IMR-90 (cell line): ENCODE measurements around the gene OSBPL2. TPM values are rescaled to one million over a fixed set of nuclear protein-coding genes. Genes with fewer than 3 reads are reported as not detected.

Source experiments
- ATAC-seq: fragments of 200-7000 bp; cut with Tn5 transposase; 2 replicates; pipeline ENCODE4 v1.9.1; 2020; ENCODE audit warnings: low read depth, mild to moderate bottlenecking, moderate library complexity
- BruUV-seq: library from RNA; stranded (reverse); fragments of 400-500 nt; replicated peaks from 2 replicates; lab custom pipeline; 2021; lab: Mats Ljungman, UMichigan
- CTCF ChIA-PET: fragments of 300-600 bp; formaldehyde crosslinking; extraction: SDS; loops from one replicate; lab custom pipeline; 2021; ENCODE audit warnings: antibody characterized with exemption; lab: Yijun Ruan, JAX
- POLR2A ChIA-PET: fragments of 300-600 bp; sonication (Branson Sonifier 250); formaldehyde crosslinking; loops from one replicate; lab custom pipeline; 2022; ENCODE audit warnings: antibody characterized with exemption; ENCODE audit not compliant: unreplicated experiment; lab: Charles Lee
- DNase-seq: peaks from one replicate; pipeline ENCODE4 v3.0.0; 2013
- H2AFZ ChIP-seq: replicated peaks from 2 replicates; pipeline ENCODE3; 2013; ENCODE audit warnings: low read length, mild to moderate bottlenecking; ENCODE audit not compliant: poor library complexity
- H2AK5ac ChIP-seq: 2 replicates; pipeline ENCODE4 v1.6.1; 2013; ENCODE audit warnings: low read depth, low read length, inconsistent platforms
- H2AK9ac ChIP-seq: replicated peaks from 2 replicates; pipeline ENCODE3; 2013; ENCODE audit warnings: mild to moderate bottlenecking, low read depth, low read length, moderate library complexity; ENCODE audit not compliant: poor library complexity
- H2BK120ac ChIP-seq: 2 replicates; pipeline ENCODE4 v1.6.1; 2013; ENCODE audit warnings: low read depth, low read length, inconsistent platforms
- H2BK15ac ChIP-seq: 3 replicates; pipeline ENCODE4 v1.6.1; 2013; ENCODE audit warnings: low read depth, low read length, inconsistent platforms
- H2BK20ac ChIP-seq: 2 replicates; pipeline ENCODE4 v1.6.1; 2013; ENCODE audit warnings: low read depth, mild to moderate bottlenecking, inconsistent platforms, low read length, moderate library complexity
- H2BK5ac ChIP-seq: 2 replicates; pipeline ENCODE4 v1.6.1; 2013; ENCODE audit warnings: mild to moderate bottlenecking, low read depth, low read length, inconsistent platforms; ENCODE audit not compliant: poor library complexity, severe bottlenecking
- H3K14ac ChIP-seq: replicated peaks from 2 replicates; pipeline ENCODE4 v1.6.1; 2013; ENCODE audit warnings: low read depth, low read length, inconsistent platforms
- H3K18ac ChIP-seq: 2 replicates; pipeline ENCODE4 v1.6.1; 2013; ENCODE audit warnings: low read depth, low read length, control low read depth
- H3K23ac ChIP-seq: 2 replicates; pipeline ENCODE4 v1.6.1; 2013; ENCODE audit warnings: low read depth, low read length, inconsistent platforms
- H3K27ac ChIP-seq: 2 replicates; pipeline ENCODE4 v1.5.1; 2013; ENCODE audit warnings: mild to moderate bottlenecking, control low read depth, low read length; ENCODE audit not compliant: insufficient read depth
- H3K27me3 ChIP-seq: 2 replicates; pipeline ENCODE4 v1.6.1; 2013; ENCODE audit warnings: low read length; ENCODE audit not compliant: control insufficient read depth, insufficient read depth
- H3K36me3 ChIP-seq: 2 replicates; pipeline ENCODE4 v1.6.1; 2013; ENCODE audit warnings: low read length, mixed read lengths; ENCODE audit not compliant: control insufficient read depth, insufficient read depth
- H3K4ac ChIP-seq: 2 replicates; pipeline ENCODE4 v1.6.1; 2013; ENCODE audit warnings: low read depth, low read length, inconsistent platforms
- H3K4me1 ChIP-seq: 2 replicates; pipeline ENCODE4 v1.6.1; 2013; ENCODE audit warnings: low read length, mixed read lengths; ENCODE audit not compliant: control insufficient read depth, insufficient read depth
- H3K4me2 ChIP-seq: 2 replicates; pipeline ENCODE4 v1.6.1; 2013; ENCODE audit warnings: low read depth, mild to moderate bottlenecking, control low read depth, low read length, moderate library complexity
- H3K4me3 ChIP-seq: 2 replicates; pipeline ENCODE4 v1.5.1; 2013; ENCODE audit warnings: low read depth, mild to moderate bottlenecking, control low read depth, low read length, moderate library complexity; ENCODE audit not compliant: insufficient read depth
- H3K56ac ChIP-seq: 2 replicates; pipeline ENCODE4 v1.6.1; 2013; ENCODE audit warnings: low read length, inconsistent platforms; ENCODE audit not compliant: insufficient read depth; ENCODE audit errors: extremely low read depth
- H3K79me1 ChIP-seq, 2 experiments: 2 replicates each; pipeline ENCODE4 v1.6.1; 2013; ENCODE audit warnings: low read length in 2 of 2, inconsistent platforms in 1 of 2, low read depth in 1 of 2
- H3K9ac ChIP-seq: 2 replicates; pipeline ENCODE4 v1.6.1; 2013; ENCODE audit warnings: low read depth, low read length, control low read depth
- H3K9me1 ChIP-seq: 2 replicates; pipeline ENCODE4 v1.6.1; 2013; ENCODE audit warnings: low read length, inconsistent platforms; ENCODE audit not compliant: insufficient read depth
- H3K9me3 ChIP-seq: 2 replicates; pipeline ENCODE4 v1.6.1; 2013; ENCODE audit warnings: low read length; ENCODE audit not compliant: control insufficient read depth, insufficient read depth
- H4K20me1 ChIP-seq: 2 replicates; pipeline ENCODE4 v1.6.1; 2013; ENCODE audit warnings: low read length, inconsistent platforms; ENCODE audit not compliant: insufficient read depth
- H4K5ac ChIP-seq: 2 replicates; pipeline ENCODE4 v1.6.1; 2013; ENCODE audit warnings: mild to moderate bottlenecking, low read depth, low read length, control low read depth
- H4K8ac ChIP-seq, 2 experiments: 2 replicates each; pipeline ENCODE4 v1.6.1; 2013; ENCODE audit warnings: low read depth in 2 of 2, low read length in 2 of 2, control low read depth in 1 of 2, inconsistent platforms in 1 of 2
- H4K91ac ChIP-seq: 2 replicates; pipeline ENCODE4 v1.6.1; 2013; ENCODE audit warnings: low read depth, low read length, inconsistent platforms; ENCODE audit not compliant: insufficient read depth
- MAZ ChIP-seq: IDR thresholded peaks from 2 replicates; pipeline ENCODE4 v1.6.1; 2012; ENCODE audit warnings: low read depth, mild to moderate bottlenecking, low read length, improper control_type of control experiment, moderate library complexity, borderline replicate concordance
- MXI1 ChIP-seq: IDR thresholded peaks from 2 replicates; pipeline ENCODE4 v1.6.1; 2012; ENCODE audit warnings: low read depth, mild to moderate bottlenecking, low read length, moderate library complexity, borderline replicate concordance
- RCOR1 ChIP-seq: IDR thresholded peaks from 2 replicates; pipeline ENCODE4 v1.6.1; 2012; ENCODE audit warnings: mild to moderate bottlenecking, low read length, improper control_type of control experiment; ENCODE audit not compliant: insufficient replicate concordance
- SMC3 ChIP-seq: fragments of 150-350 bp; IDR thresholded peaks from 2 replicates; pipeline ENCODE4 v1.6.1; 2016; ENCODE audit warnings: low read depth, mild to moderate bottlenecking, antibody characterized with exemption, low read length, moderate library complexity
- WGBS, 2 experiments: methylation state at CpG; one replicate each; pipeline versions ENCODE4 v1.1.5 to v1.1.7; 2013; ENCODE audit warnings: missing lambda C conversion rate in 2 of 2; ENCODE audit not compliant: insufficient read length in 1 of 2; ENCODE audit errors: extremely low coverage in 2 of 2; 5-methylcytosine and 5-hydroxymethylcytosine counted together
- dilution Hi-C: fragments of 300-500 bp; cut with HindIII; formaldehyde crosslinking; loops from one replicate; pipeline ENCODE4 v1.14.3; 2018; ENCODE audit warnings: low sequenced_read_pairs; ENCODE audit not compliant: unreplicated experiment
- in situ Hi-C: fragments of 300-500 bp; cut with MboI; formaldehyde crosslinking; loops from 3 replicates; pipeline ENCODE4 v1.14.3; 2019; ENCODE audit warnings: low sequenced_read_pairs, inconsistent platforms, mixed read lengths
- intact Hi-C: fragments of 100-400 bp; cut with micrococcal nuclease; formaldehyde crosslinking; loops from 2 replicates; pipeline ENCODE4 v1.10.0; 2022
- polyA plus RNA-seq, 3 experiments: library from polyadenylated mRNA; depleted of rRNA; stranded (reverse); fragments of >200 nt; gene quantifications; 2 replicates each; pipeline ENCODE4 v1.2.3, GENCODE V29; 2012; ENCODE audit warnings: low replicate concordance in 1 of 3
- total RNA-seq: library from RNA; depleted of rRNA; stranded (reverse); fragments of >200 nt; gene quantifications from 2 replicates; pipeline ENCODE4 v1.2.3, GENCODE V29; 2012
- TF ChIP-seq, protein P1 (sequence below): conservative IDR thresholded peaks from 2 replicates; pipeline ENCODE4 v1.5.1; 2012; ENCODE audit warnings: mild to moderate bottlenecking, low read depth, low read length, improper control_type of control experiment

OSBPL2 gene
- total and polyA plus RNA-seq, 2 of the 4 experiments (the other 2 are of a cell fraction) = 19.3 to 27.6 TPM

DNA sequence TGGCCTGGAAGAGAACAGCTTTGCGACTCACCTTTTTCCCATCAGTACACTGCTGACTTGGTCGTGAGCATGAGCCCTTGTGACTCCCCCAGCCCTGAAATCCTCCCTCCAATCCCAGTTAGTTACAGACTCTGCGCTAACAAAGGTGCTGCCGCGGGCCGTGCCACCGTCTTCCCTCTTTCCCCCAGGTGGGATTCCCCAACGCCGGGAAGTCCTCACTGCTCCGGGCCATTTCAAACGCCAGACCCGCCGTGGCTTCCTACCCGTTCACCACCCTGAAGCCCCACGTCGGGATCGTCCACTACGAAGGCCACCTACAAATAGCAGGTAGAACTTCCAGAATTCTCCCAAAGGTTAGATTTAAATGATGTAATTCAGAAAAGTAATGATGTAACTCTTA, 39.4 kb upstream of the OSBPL2 start:
- H2AK9ac ChIP-seq = no peak overlapping the region
- H2BK5ac ChIP-seq = no peak overlapping the region
- in situ Hi-C loops (no loop called here), intact Hi-C loops (no loop called here), dilution Hi-C loops (no loop called here)
- H2BK15ac ChIP-seq = no peak overlapping the region
- no TSS peak for BruUV-seq
- H3K4ac ChIP-seq = no peak overlapping the region
- no peaks in the 10 kb centered on the region for H3K9me3 ChIP-seq
- H4K5ac ChIP-seq = no peak overlapping the region
- peaks cover 51% of the 10 kb centered on the region for H3K36me3 ChIP-seq
- no peak overlapping the region for H4K91ac ChIP-seq
- ChIA-PET CTCF (no interaction called here), POLR2A (no interaction called here)
- TF ChIP-seq SMC3 (no peak), MAZ (no peak), MXI1 (no peak), RCOR1 (no peak)
- TF ChIP-seq, protein P1, sequence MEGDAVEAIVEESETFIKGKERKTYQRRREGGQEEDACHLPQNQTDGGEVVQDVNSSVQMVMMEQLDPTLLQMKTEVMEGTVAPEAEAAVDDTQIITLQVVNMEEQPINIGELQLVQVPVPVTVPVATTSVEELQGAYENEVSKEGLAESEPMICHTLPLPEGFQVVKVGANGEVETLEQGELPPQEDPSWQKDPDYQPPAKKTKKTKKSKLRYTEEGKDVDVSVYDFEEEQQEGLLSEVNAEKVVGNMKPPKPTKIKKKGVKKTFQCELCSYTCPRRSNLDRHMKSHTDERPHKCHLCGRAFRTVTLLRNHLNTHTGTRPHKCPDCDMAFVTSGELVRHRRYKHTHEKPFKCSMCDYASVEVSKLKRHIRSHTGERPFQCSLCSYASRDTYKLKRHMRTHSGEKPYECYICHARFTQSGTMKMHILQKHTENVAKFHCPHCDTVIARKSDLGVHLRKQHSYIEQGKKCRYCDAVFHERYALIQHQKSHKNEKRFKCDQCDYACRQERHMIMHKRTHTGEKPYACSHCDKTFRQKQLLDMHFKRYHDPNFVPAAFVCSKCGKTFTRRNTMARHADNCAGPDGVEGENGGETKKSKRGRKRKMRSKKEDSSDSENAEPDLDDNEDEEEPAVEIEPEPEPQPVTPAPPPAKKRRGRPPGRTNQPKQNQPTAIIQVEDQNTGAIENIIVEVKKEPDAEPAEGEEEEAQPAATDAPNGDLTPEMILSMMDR = no peak
- H3K4me3 ChIP-seq = no peak overlapping the region
- no peak overlapping the region for H3K14ac ChIP-seq
- H3K9ac ChIP-seq = no peak overlapping the region
- no peak overlapping the region for H3K23ac ChIP-seq
- H2AK5ac ChIP-seq = no peak overlapping the region
- no peaks in the 10 kb centered on the region for H3K27me3 ChIP-seq
- no peak overlapping the region for H2BK120ac ChIP-seq
- H2AFZ ChIP-seq = no peak overlapping the region
- H4K20me1 ChIP-seq = peaks cover 7% of the 10 kb centered on the region; the same call in 1 of the 2 replicates
- no peak overlapping the region for H3K18ac ChIP-seq
- no peak overlapping the region for H2BK20ac ChIP-seq
- DNase-seq (no peak), ATAC-seq (no peak)
- 100% methylated on average over 2 of the region's 18 CpGs; no CpG with 5 or more reads in 1 of the 2 experiments for WGBS, 2 experiments
- H3K4me1 ChIP-seq = no peaks in the 10 kb centered on the region
- H3K27ac ChIP-seq = no peak overlapping the region
- H3K4me2 ChIP-seq = no peak overlapping the region
- H3K56ac ChIP-seq = no peak overlapping the region
- H4K8ac ChIP-seq = no peak overlapping the region
- H3K79me1 ChIP-seq = peaks cover 4 to 15% of the 10 kb centered on the region in 2 experiments
- H3K9me1 ChIP-seq = no peaks in the 10 kb centered on the region; the same call in 1 of the 2 replicates
